ENCODE data around the gene PRR5. TPM values are rescaled to one million over a fixed set of nuclear protein-coding genes. Genes with fewer than 3 reads are reported as not detected.

PRR5 gene
- total and polyA plus RNA-seq, 2 experiments from 2014 or later, result 15.3 to 31.4 TPM

DNA sequence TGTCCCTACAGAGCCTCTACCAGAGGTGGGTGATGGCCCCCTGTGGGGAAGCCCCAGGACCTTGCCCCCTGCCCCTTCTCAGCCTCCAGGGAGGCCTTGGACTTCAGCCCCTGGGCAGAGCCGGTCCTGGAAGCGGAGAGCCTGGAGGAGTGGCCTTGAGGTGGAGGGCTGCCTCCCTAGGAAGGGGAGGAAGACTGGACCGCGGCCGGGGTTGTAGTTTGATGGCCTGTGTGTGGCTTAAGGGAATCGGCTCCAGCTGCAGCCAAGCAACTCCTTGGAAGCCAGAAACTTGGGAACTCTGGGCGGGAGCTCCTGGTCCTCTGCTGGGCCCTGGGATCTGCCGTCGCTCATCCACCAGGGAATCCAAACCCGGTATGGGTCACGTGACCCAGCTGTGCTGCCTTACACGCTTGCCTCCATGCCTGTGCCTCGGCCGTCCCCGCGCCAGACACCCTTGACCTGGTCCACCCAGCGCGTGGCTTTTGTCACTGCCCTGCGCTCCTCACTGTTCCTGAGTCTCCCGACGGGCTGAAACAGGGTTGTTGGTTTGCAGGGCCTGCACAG lies 26.8 kb downstream of the PRR5 start:
- H3K9me3 Mint-ChIP-seq, result no peaks in the 10 kb centered on the region
- no peak overlapping the region for H3K4me2 ChIP-seq
- DNase-seq (ENCODE audit: low spot score) (no peak), ATAC-seq (no peak)
- no peak overlapping the region for H2AFZ ChIP-seq
- TF ChIP-seq EZH2phosphoT487 (IDR thresholded peaks at IDR 0.05; ENCODE audit: unreplicated experiment), result no peak
- TF ChIP-seq STAT1 (IDR thresholded peaks at IDR 0.05; ENCODE audit: unreplicated experiment), result no peak
- no peaks in the 10 kb centered on the region; the same call in none of the 3 replicates for H3K36me3 Mint-ChIP-seq (ENCODE audit: low read depth)
- no peaks in the 10 kb centered on the region for H3K36me3 ChIP-seq (ENCODE audit: insufficient read depth)
- H3K4me3 Mint-ChIP-seq, result no peak overlapping the region
- no peaks in the 10 kb centered on the region for H4K20me1 ChIP-seq (replicated peaks; ENCODE audit: insufficient read depth)
- no peaks in the 10 kb centered on the region for H3K27me3 ChIP-seq (ENCODE audit: insufficient read depth)
- no peaks in the 10 kb centered on the region for H3K79me2 ChIP-seq (replicated peaks; ENCODE audit: insufficient read depth)
- H3K9me2 ChIP-seq (ENCODE audit: insufficient read depth), result no peaks in the 10 kb centered on the region
- peaks cover 4% of the 10 kb centered on the region for H3F3A ChIP-seq (replicated peaks; ENCODE audit: low read depth)
- H3K4me3 ChIP-seq, result no peak overlapping the region
- H3K4me1 ChIP-seq (ENCODE audit: insufficient read depth), result no peaks in the 10 kb centered on the region
- H3K27ac ChIP-seq (ENCODE audit: low read depth), result no peak overlapping the region
- peaks cover 4% of the 10 kb centered on the region; the same call in 1 of the 3 replicates for H3K4me1 Mint-ChIP-seq
- peaks cover 5% of the 10 kb centered on the region for H3K27me3 Mint-ChIP-seq (ENCODE audit: insufficient read depth, low read depth, poor library complexity)
- H3K27ac Mint-ChIP-seq, result no peak overlapping the region

DNA sequence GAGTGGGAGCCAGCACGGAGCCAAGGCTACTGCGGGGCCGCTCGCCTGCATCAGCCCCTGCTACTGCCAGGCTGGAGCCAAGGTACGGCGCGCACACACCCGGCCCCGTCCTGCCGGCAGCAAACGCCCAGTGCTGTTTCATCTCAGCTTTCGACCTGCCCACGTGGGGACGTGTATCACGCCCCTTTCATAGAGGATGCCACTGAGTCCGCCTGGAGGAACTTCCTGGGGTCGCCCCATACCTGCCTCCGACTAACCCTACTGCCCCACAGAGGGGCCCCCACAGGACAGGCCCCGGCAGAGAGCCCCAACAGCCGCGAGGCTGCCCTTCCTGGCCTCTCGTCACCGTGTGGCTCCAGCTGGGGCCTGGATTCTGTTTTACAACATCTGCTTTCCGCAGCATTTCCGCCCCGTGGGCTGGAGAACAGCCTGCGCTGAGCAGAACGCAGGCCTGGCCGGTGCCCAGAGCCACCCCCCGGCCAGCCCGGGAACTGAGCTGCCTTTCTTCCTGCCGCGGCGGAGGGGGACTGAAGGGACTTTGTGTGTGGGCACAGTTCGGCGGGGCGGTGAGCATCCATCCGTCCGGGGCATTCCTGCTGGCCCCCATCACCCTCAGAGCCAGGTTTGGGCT lies 27.5 kb downstream of the PRR5 start:
- H3K79me2 ChIP-seq (replicated peaks; ENCODE audit: insufficient read depth), result no peaks in the 10 kb centered on the region
- peaks cover 4% of the 10 kb centered on the region; the same call in 1 of the 3 replicates for H3K4me1 Mint-ChIP-seq
- peaks cover 5% of the 10 kb centered on the region for H3K27me3 Mint-ChIP-seq (ENCODE audit: insufficient read depth, low read depth, poor library complexity)
- no peak overlapping the region for H3K4me2 ChIP-seq
- no peaks in the 10 kb centered on the region for H3K9me2 ChIP-seq (ENCODE audit: insufficient read depth)
- TF ChIP-seq POLR2AphosphoS5 (IDR thresholded peaks at IDR 0.05; ENCODE audit: low read depth), result no peak
- H3K9me3 Mint-ChIP-seq, result no peaks in the 10 kb centered on the region
- H3K4me3 ChIP-seq, result no peak overlapping the region
- peak; percentile 11; the same call in 1 of the 3 replicates for ATAC-seq
- no peaks in the 10 kb centered on the region for H3K4me1 ChIP-seq (ENCODE audit: insufficient read depth)
- H4K20me1 ChIP-seq (replicated peaks; ENCODE audit: insufficient read depth), result no peaks in the 10 kb centered on the region
- no peak overlapping the region for H3K27ac ChIP-seq (ENCODE audit: low read depth)
- no peaks in the 10 kb centered on the region; the same call in none of the 3 replicates for H3K36me3 Mint-ChIP-seq (ENCODE audit: low read depth)
- H2AFZ ChIP-seq, result no peak overlapping the region
- no peak overlapping the region for H3K4me3 Mint-ChIP-seq
- no peak for DNase-seq (ENCODE audit: low spot score)
- no peaks in the 10 kb centered on the region for H3K27me3 ChIP-seq (ENCODE audit: insufficient read depth)
- H3F3A ChIP-seq (replicated peaks; ENCODE audit: low read depth), result peaks cover 4% of the 10 kb centered on the region
- H3K27ac Mint-ChIP-seq, result no peak overlapping the region
- no peaks in the 10 kb centered on the region for H3K36me3 ChIP-seq (ENCODE audit: insufficient read depth)

DNA sequence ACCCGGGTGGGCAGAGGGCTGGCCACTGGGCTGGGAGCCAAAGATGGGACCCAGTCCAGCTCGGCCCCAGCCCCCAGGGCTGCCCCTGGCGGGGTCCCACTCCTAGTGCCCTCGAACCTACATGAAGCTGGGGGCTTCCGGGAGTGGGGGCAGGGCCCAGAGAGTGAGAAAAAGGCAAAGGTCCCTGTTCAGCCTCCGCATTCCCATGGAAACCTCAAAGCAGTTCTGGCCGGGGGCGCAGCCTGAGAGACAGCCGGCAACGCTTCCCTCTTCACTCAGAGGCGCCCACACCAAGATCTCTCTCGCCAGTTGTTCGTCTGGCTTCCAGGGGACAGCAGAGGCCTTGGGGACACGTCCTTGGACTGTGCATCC lies 28.0 kb downstream of the PRR5 start:
- Histone ChIP-seq H2AFZ (no peak overlapping the region), H3K4me2 (no peak overlapping the region), H3K36me3 (ENCODE audit: insufficient read depth) (no peaks in the 10 kb centered on the region), H4K20me1 (replicated peaks; ENCODE audit: insufficient read depth) (no peaks in the 10 kb centered on the region), H3K79me2 (replicated peaks; ENCODE audit: insufficient read depth) (no peaks in the 10 kb centered on the region), H3K27ac (ENCODE audit: low read depth) (no peak overlapping the region), H3F3A (replicated peaks; ENCODE audit: low read depth) (peaks cover 4% of the 10 kb centered on the region), H3K4me3 (no peak overlapping the region), H3K27me3 (ENCODE audit: insufficient read depth) (no peaks in the 10 kb centered on the region), H3K9me2 (ENCODE audit: insufficient read depth) (no peaks in the 10 kb centered on the region), H3K4me1 (ENCODE audit: insufficient read depth) (no peaks in the 10 kb centered on the region)
- Mint-ChIP-seq H3K27ac (no peak overlapping the region), H3K4me3 (no peak overlapping the region), H3K9me3 (no peaks in the 10 kb centered on the region), H3K36me3 (ENCODE audit: low read depth) (no peaks in the 10 kb centered on the region; the same call in 1 of the 3 replicates), H3K27me3 (ENCODE audit: insufficient read depth, low read depth, poor library complexity) (peaks cover 5% of the 10 kb centered on the region), H3K4me1 (peaks cover 4% of the 10 kb centered on the region; the same call in 1 of the 3 replicates)
- DNase-seq (ENCODE audit: low spot score) (no peak), ATAC-seq (no peak)
- TF ChIP-seq NANOG (IDR thresholded peaks at IDR 0.05; ENCODE audit: borderline replicate concordance), result no peak
- no peak for TF ChIP-seq EZH2phosphoT487 (IDR thresholded peaks at IDR 0.05; ENCODE audit: unreplicated experiment)
- TF ChIP-seq CREB1 (CRISPR knock-in tag; IDR thresholded peaks at IDR 0.05; ENCODE audit: low read depth), result no peak
- TF ChIP-seq, protein P1, sequence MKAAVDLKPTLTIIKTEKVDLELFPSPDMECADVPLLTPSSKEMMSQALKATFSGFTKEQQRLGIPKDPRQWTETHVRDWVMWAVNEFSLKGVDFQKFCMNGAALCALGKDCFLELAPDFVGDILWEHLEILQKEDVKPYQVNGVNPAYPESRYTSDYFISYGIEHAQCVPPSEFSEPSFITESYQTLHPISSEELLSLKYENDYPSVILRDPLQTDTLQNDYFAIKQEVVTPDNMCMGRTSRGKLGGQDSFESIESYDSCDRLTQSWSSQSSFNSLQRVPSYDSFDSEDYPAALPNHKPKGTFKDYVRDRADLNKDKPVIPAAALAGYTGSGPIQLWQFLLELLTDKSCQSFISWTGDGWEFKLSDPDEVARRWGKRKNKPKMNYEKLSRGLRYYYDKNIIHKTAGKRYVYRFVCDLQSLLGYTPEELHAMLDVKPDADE (IDR thresholded peaks at IDR 0.05), result no peak
- no peak for TF ChIP-seq POLR2AphosphoS5 (IDR thresholded peaks at IDR 0.05; ENCODE audit: low read depth)
- no peak for TF ChIP-seq JUNB (IDR thresholded peaks at IDR 0.05; ENCODE audit: unreplicated experiment)
- TF ChIP-seq REST (IDR thresholded peaks at IDR 0.05; ENCODE audit: unreplicated experiment), result no peak
- TF ChIP-seq STAT1 (IDR thresholded peaks at IDR 0.05; ENCODE audit: unreplicated experiment), result no peak

Data from GM23338 (cell line).